Measurements from ENCODE around the gene NEK8. TPM values are rescaled to one million over a fixed set of nuclear protein-coding genes. Genes with fewer than 3 reads are reported as not detected.

The NEK8 gene
- total RNA-seq (1 to 10 TPM in 2 of 4 donors, under 1 TPM in 2; 0.16 to 2.8 (median 0.74) TPM), polyA plus RNA-seq (1 to 10 TPM; 1.6 to 6.3 (median 1.8) TPM)

DNA sequence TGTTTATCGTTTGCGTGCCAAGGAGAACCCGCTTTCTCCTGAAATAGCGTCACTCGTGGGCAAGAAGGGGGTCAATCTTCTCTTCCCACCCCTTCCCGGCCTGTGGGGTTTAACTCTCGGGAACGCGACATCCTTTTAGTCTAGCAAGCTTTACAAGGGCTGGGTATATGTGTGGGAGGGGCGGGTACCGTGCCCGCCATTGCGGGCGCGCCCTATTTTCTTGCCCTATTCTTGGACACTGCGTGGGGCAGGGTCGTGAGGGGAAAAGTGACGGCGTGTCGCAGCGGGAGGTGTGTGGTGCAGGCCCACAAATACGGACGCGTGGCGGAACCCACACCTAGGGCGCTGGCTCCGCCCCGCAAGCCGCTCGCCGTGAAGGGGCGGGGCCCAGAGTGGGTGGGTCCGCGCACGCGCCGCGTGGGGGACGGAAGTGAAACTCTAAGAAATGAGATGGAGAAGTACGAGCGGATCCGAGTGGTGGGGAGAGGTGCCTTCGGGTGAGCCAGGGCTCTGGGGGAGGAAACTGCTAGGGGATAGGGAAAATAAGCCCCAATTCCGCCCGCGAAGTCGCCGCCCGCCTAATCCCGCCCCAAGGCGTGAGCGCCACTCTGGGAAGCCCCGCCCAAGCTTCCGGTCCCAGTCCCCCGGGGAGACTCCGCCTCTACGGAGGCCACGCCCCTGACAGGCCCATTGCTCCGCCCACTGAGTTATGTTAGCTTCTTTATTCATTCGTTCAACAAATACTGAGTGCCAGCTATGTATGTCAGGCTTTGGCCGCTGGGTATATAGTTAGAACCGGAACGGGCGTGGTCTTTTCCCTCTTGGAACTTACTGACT, at the start of gene NEK8:
Gene NEK8, plus strand, starts transcription at position 425 of the 837 bp plus-strand sequence. Its CDS starts 26 bp downstream, at position 451.
- H3K9me3 ChIP-seq = no peaks in the 10 kb centered on the region
- WGBS, 2 donors = 0% methylated on average over 64 of the region's 64 CpGs
- intact Hi-C loops (cut with DNase I) = loop anchor here (1.0 to 10.0 kb wide), 5 partner anchors 15 to 566 kb away; partner anchors contain the start of genes FLOT2, NUFIP2 and PHF12
- H3K27ac ChIP-seq = peak within 1 kb of the TSS; percentile 88 to 97 (median 96)
- peaks cover 0 to 8% (median 0%) of the 10 kb centered on the region in 3 donors for H3K27me3 ChIP-seq
- peaks cover 1 to 12% (median 6%) of the 10 kb centered on the region in 4 donors for H3K36me3 ChIP-seq
- TF ChIP-seq, protein P1, sequence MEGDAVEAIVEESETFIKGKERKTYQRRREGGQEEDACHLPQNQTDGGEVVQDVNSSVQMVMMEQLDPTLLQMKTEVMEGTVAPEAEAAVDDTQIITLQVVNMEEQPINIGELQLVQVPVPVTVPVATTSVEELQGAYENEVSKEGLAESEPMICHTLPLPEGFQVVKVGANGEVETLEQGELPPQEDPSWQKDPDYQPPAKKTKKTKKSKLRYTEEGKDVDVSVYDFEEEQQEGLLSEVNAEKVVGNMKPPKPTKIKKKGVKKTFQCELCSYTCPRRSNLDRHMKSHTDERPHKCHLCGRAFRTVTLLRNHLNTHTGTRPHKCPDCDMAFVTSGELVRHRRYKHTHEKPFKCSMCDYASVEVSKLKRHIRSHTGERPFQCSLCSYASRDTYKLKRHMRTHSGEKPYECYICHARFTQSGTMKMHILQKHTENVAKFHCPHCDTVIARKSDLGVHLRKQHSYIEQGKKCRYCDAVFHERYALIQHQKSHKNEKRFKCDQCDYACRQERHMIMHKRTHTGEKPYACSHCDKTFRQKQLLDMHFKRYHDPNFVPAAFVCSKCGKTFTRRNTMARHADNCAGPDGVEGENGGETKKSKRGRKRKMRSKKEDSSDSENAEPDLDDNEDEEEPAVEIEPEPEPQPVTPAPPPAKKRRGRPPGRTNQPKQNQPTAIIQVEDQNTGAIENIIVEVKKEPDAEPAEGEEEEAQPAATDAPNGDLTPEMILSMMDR (IDR thresholded peaks at IDR 0.05) = no peak
- TF ChIP-seq POLR2A (IDR thresholded peaks at IDR 0.05) = peak; percentile 45 to 86
- TF ChIP-seq POLR2AphosphoS5 (IDR thresholded peaks at IDR 0.05) = peak; percentile 79 to 94 (median 88)
- H3K4me1 ChIP-seq = peaks cover 0 to 33% (median 28%) of the 10 kb centered on the region in 4 donors
- H3K4me3 ChIP-seq = peak within 1 kb of the TSS; percentile 51 to 83 (median 68)
- DNase-seq = peak; percentile 97

DNA sequence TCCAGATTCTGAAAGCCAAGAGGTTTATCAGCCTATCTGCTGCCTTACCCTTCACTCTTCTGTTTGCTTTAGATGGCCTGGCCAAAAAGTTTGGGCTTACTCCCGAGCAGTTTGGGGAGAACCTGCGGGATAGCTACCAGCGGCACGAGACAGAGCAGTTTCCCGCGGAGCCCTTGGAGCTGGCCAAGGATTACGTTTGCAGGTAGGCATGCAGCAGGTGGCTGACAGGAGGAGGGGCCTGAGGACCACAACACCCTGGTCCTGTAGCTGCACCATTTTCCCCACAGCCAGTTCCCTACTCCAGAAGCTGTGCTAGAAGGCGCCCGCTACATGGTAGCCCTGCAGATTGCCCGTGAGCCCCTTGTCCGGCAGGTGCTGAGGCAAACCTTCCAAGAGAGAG, 45.9 kb upstream of the NEK8 start:
- Histone ChIP-seq H3K4me1 (peaks cover 0 to 4% (median 2%) of the 10 kb centered on the region in 4 donors), H3K4me3 (no peak overlapping the region), H3K36me3 (peaks cover 87 to 100% (median 96%) of the 10 kb centered on the region in 4 donors), H3K27me3 (no peaks in the 10 kb centered on the region), H3K27ac (no peak overlapping the region), H3K9me3 (no peaks in the 10 kb centered on the region)
- intact Hi-C loops (cut with DNase I) = no loop called here
- 93 to 96% methylated on average over 11 of the region's 11 CpGs for WGBS, 2 donors
- no peak for DNase-seq
- TF ChIP-seq POLR2A (IDR thresholded peaks at IDR 0.05) (no peak), POLR2AphosphoS5 (IDR thresholded peaks at IDR 0.05) (no peak), EP300 (IDR thresholded peaks at IDR 0.05) (no peak)
- TF ChIP-seq, protein P1 (IDR thresholded peaks at IDR 0.05) = no peak

DNA sequence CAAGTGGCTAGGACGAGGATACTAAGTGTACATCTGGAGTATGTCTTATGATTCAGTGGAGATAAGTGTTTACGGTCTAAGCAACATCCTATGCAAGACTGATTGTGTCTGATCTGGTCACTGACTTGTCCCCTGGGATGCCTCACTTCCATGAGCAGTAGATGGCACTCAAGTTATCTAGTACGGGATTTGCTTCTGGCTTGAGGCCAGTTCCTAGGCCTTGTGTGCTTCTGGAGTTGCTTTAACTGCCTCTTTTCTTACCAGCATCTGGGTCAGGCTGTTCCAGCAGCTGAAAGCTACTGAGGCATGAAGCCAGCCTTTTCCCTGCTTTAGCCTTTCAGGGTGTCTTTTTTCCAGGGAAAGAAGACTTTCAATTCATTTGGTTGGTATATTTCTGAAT, 43.6 kb upstream of the NEK8 start:
- 40 to 60% methylated on average over 3 of the region's 3 CpGs for WGBS, 2 donors
- Histone ChIP-seq H3K27me3 (no peaks in the 10 kb centered on the region), H3K36me3 (peaks cover 88 to 100% (median 96%) of the 10 kb centered on the region in 4 donors), H3K4me1 (peaks cover 0 to 4% (median 2%) of the 10 kb centered on the region in 4 donors), H3K27ac (peak overlapping the region in 1 of 4 donors; percentile 25), H3K9me3 (no peaks in the 10 kb centered on the region), H3K4me3 (no peak overlapping the region)
- intact Hi-C loops (cut with DNase I) = no loop called here
- no peak for TF ChIP-seq EP300 (IDR thresholded peaks at IDR 0.05)
- TF ChIP-seq POLR2AphosphoS5 (IDR thresholded peaks at IDR 0.05) = peak in 2 of 4 donors; percentile 42 to 55
- peak; percentile 79 for DNase-seq

DNA sequence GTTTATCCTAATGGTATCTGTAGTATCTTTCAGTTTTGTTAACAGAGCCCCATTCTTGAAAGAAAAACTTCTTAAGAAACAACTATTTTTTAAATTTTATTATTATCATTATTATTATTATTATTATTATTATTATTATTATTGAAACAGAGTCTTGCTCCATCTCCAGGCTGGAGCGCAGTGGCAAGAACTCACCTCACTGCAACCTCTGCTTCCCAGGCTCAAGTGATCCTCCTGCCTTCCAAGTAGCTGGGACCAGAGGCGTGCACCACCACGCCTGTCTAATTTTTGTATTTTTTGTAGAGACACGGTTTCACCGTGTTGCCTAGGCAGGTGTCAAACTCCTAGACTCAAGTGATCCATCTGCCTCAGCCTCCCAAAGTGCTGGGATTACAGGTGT, 43.2 kb upstream of the NEK8 start:
- Histone ChIP-seq H3K4me1 (peaks cover 0 to 4% (median 2%) of the 10 kb centered on the region in 4 donors), H3K4me3 (no peak overlapping the region), H3K27ac (peak overlapping the region in 1 of 4 donors; percentile 25), H3K9me3 (no peaks in the 10 kb centered on the region), H3K27me3 (no peaks in the 10 kb centered on the region), H3K36me3 (peaks cover 88 to 100% (median 97%) of the 10 kb centered on the region in 4 donors)
- no peak for TF ChIP-seq POLR2A (IDR thresholded peaks at IDR 0.05)
- TF ChIP-seq EP300 (IDR thresholded peaks at IDR 0.05) = no peak
- TF ChIP-seq, protein P1 (IDR thresholded peaks at IDR 0.05) = no peak
- no peak for TF ChIP-seq POLR2AphosphoS5 (IDR thresholded peaks at IDR 0.05)
- 88 to 95% methylated on average over 5 of the region's 5 CpGs for WGBS, 2 donors
- intact Hi-C loops (cut with DNase I) = no loop called here
- DNase-seq = no peak

DNA sequence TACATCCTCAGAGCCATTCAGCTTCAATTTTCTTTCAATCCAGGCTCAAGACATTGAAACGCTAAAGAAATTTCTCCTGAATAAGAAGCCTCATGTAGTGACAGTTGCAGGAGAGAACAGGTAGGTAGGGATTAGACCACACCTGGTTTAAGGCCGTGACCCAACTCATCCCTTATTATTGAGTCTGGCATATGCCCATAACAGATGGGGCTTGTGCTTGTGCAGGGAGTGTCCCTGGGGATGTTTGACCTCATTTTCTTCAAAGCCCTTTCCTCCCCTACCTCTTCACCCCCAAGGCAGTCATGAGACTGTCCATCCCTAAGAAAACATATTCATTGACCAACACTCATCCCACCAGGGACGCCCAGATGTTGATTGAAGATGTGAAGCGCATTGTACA, 42.3 kb upstream of the NEK8 start:
- DNase-seq = no peak

More for the DNA sequence above, 42.3 kb upstream of the NEK8 start:
- H3K9me3 ChIP-seq = no peaks in the 10 kb centered on the region
- H3K27me3 ChIP-seq = no peaks in the 10 kb centered on the region
- no peak overlapping the region for H3K4me3 ChIP-seq
- TF ChIP-seq, protein P1 (IDR thresholded peaks at IDR 0.05) = no peak
- no peak for TF ChIP-seq POLR2AphosphoS5 (IDR thresholded peaks at IDR 0.05)
- TF ChIP-seq EP300 (IDR thresholded peaks at IDR 0.05) = no peak
- TF ChIP-seq POLR2A (IDR thresholded peaks at IDR 0.05) = no peak
- peaks cover 0 to 4% (median 2%) of the 10 kb centered on the region in 4 donors for H3K4me1 ChIP-seq
- peaks cover 89 to 100% (median 97%) of the 10 kb centered on the region in 4 donors for H3K36me3 ChIP-seq
- H3K27ac ChIP-seq = no peak overlapping the region
- intact Hi-C loops (cut with DNase I) = no loop called here
- 87 to 97% methylated on average over 4 of the region's 4 CpGs for WGBS, 2 donors
